Omental fat pad (tissue), 4 donors: Measurements from ENCODE around the gene MOSPD3. TPM values are rescaled to one million over a fixed set of nuclear protein-coding genes. Genes with fewer than 3 reads are reported as not detected.

Source experiments
- ATAC-seq: fragments of 150-250 bp; one replicate; pipeline ENCODE4 v1.9.1; 2016; ENCODE audit warnings: mild to moderate bottlenecking, moderate library complexity; ENCODE audit not compliant: low FRiP score
- DNase-seq: peaks from one replicate; pipeline ENCODE4 v3.0.0-alpha.2; 2019; ENCODE audit warnings: low spot score
- CTCF ChIP-seq, 3 donors: fragments of 450-650 bp; IDR thresholded peaks; one replicate each; pipeline ENCODE4 v1.5.1; 2016 to 2017; ENCODE audit warnings: antibody characterized with exemption in 3 of 3, mild to moderate bottlenecking in 3 of 3, moderate library complexity in 2 of 3
- total RNA-seq, 4 donors: library from RNA; depleted of rRNA; stranded (reverse); fragments of >200 nt; gene quantifications; one replicate each; pipeline ENCODE4 v1.1.0, GENCODE V29; 2016

The MOSPD3 gene
- total RNA-seq, 4 donors from 2014 or later = 5.4 to 8.9 (median 7.2) TPM

GRCh38 chr7:100604976-100605911 lies 7.1 kb upstream of the MOSPD3 start:
- ATAC-seq = peak; percentile 18
- no peak for TF ChIP-seq CTCF (IDR thresholded peaks at IDR 0.05)
- DNase-seq = no peak

GRCh38 chr7:100606313-100606712 lies 6.0 kb upstream of the MOSPD3 start:
- DNase-seq (no peak), ATAC-seq (no peak)
- no peak for TF ChIP-seq CTCF (IDR thresholded peaks at IDR 0.05)

- no peak for DNase-seq
- ATAC-seq = no peak
- no peak for TF ChIP-seq CTCF (IDR thresholded peaks at IDR 0.05)
Observed at GRCh38 chr7:100607111-100607510, 5.2 kb upstream of the MOSPD3 start.

- no peak for TF ChIP-seq CTCF (IDR thresholded peaks at IDR 0.05)
- DNase-seq (no peak), ATAC-seq (no peak)
Observed at GRCh38 chr7:100609958-100610357, 2.4 kb upstream of the MOSPD3 start.

GRCh38 chr7:100612730-100613390 lies 520 bp downstream of the MOSPD3 start:
- DNase-seq (no peak), ATAC-seq (no peak)
- no peak for TF ChIP-seq CTCF (IDR thresholded peaks at IDR 0.05)

- DNase-seq = no peak
- no peak for TF ChIP-seq CTCF (IDR thresholded peaks at IDR 0.05)
- ATAC-seq = no peak
Observed at GRCh38 chr7:100613412-100614175, 1.3 kb downstream of the MOSPD3 start.
